Hematopoietic multipotent progenitor cell treated with erythropoietin and hydrocortisone succinate and interleukin-3 and kit ligand, for 6 days (in vitro differentiated cells): ENCODE measurements around the gene UQCC2.

ENCODE experiments used
- DNase-seq: peaks from one replicate; pipeline ENCODE4 v3.0.0-alpha.2; 2015

UQCC2 gene

GRCh38 chr6:33688451-33689147, 22.9 kb downstream of the UQCC2 start:
- no peak for DNase-seq

- no peak for DNase-seq
These were observed 23.5 kb downstream of the UQCC2 start for GRCh38 chr6:33688006-33688405.

- DNase-seq = no peak
These were observed 24.2 kb downstream of the UQCC2 start for GRCh38 chr6:33686981-33687975.

DNA sequence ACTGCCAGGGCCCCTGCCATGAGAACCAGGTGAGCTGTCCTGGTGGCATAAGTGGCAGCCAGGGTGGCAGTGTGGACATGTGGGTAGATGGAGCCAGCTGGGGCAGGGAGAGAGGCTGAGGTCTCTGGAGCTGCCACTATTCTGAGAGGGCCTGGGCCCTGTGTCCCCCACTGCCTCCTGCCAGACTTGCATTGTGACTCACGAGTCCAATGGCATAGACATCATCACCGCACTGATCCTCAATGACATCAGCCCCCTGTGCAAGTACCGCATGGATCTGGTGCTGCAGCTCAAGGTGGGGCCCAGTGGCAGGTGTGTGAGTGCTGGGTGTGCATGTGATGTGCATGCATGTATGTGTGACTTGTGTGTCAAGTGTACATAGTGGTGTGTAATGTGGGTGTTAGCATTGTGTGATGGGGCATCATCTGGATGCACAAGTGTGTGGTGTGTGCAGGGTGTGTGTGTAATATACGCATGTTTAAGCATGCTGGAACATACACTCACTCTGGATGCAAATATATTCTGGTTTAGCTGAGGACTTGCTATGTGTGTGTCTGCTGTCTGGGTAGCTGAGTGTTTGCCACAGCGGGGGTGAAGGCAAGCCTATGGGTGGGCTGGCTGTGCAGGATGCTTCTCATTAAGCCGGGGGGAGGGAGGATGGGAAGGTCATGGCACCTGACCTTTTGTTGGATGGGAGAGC, 25.1 kb downstream of the UQCC2 start:
- no peak for DNase-seq

DNA sequence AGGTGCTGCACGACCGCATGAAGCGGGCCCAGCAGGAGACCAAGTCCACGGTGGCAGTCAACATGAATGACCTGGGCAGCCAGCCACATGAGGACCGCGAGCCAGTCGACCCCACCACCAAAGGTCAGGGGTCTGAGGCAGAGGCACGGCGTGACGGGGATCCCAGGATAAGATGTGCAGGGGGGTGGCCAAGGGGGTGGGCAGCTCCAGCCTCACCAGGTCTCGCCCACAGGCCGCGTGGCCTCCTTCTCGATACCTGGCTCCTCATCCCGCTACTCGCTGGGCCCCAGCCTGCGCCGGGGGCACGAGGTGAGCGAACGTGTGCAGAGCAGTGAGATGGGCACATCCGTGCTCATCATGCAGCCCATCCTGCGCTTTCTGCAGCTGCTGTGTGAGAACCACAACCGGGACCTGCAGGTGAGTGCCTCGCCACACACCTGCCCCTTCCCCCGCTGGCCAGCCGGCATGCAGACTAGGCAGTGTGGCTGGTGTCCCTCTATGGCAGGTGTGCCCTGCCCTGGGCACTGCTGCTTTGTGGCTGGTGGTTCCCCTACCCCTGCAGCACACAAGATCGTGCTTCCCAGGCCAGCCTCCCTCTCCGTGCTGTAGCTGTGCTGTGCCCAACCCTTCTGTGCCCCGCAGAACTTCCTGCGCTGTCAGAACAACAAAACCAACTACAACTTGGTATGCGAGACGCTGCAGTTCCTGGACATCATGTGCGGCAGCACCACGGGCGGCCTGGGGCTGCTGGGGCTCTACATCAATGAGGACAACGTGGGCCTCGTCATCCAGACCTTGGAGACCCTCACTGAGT, 25.9 kb downstream of the UQCC2 start:
- no peak for DNase-seq

DNA sequence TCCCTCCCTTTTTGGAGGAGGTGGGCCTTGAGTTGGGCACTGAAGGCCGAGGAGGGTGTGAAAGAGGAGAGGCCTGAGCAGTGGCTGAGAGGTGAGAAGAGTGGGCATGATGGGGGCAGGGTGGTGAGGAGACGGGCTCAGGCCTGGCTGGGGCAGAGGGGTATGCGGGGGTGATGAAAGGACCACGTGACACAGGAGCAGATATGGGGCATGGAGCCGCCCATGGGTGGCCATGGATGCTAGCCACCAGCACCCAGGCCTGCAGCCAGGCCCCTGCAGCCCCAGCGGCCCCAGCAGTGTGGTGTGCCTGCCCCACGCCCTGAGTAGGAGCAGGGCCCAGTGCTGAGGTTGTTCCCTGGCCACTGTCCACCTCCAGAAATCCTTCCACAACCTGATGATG, 26.5 kb downstream of the UQCC2 start:
- no peak for DNase-seq

DNA sequence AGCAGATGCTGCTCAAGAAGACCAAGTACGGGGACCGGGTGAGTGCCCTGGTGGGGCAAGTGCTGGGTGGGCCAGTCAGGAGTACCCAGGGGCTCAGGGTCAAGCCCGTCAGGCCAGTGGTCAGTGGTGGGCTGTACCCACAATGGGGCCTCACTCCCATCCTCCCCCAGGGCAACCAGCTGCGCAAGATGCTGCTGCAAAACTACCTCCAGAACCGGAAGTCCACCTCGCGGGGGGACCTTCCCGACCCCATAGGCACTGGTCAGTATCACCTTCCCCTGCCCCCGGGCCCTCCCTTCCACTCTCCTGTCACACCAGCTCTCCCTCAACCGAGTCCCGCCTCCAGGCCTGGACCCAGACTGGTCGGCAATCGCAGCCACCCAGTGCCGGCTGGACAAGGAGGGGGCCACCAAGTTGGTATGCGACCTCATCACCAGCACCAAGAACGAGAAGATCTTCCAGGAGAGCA, 27.0 kb downstream of the UQCC2 start:
- no peak for DNase-seq

- no peak for DNase-seq
These were observed 27.7 kb downstream of the UQCC2 start for GRCh38 chr6:33683576-33684427.

DNA sequence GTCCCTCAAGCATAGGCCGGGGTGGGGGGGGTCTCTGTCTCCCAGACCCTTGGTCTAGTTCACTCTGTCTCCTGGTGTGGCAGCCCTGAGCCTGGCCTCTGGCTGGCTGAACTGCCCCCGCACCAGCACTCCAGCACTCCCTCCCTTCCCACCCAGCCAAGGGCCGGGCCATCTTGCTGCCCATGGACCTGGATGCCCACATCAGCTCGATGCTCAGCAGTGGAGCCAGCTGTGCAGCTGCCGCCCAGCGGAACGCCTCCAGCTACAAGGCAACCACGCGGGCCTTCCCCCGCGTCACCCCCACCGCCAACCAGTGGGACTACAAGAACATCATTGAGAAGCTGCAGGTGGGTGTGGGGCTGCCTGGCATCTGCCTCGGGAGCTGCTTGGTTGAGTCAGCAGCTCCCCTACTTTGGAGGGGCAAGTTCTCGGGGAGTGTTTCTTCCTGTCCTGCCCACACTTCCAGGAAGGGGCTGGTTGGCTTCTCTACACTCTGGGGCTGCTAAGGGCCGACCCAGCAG, 28.4 kb downstream of the UQCC2 start:
- no peak for DNase-seq

- DNase-seq = no peak
These were observed 29.2 kb downstream of the UQCC2 start for GRCh38 chr6:33682341-33682740.

GRCh38 chr6:33679761-33680160, 31.7 kb downstream of the UQCC2 start:
- DNase-seq = no peak

DNA sequence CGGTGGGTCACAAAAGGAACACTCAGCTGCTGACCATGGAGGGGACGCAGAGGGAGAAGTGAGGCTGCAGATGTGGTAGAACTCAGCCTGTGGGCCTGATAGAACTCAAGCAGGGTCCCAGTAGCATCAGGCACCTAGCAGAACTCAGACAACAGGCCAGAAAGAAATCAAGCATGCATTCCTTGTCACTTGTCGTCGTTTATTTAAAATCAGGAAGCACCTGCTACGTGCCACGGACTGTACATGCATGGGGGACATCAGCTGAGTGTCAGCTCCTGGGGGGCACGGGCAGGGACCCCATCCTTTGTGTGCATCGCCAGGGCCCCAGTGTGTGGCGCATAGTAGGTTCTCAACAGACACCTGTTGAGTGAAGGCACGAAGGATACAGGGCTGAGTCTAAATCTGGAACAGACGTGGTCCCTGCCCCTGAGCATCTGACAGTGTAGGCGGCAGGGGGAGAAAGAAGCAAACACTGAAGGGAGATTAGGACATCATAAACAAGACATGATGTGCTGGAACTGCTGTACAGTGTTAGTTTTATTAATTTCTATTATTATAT, 32.5 kb downstream of the UQCC2 start:
- DNase-seq = no peak

GRCh38 chr6:33678233-33678931, 33.1 kb downstream of the UQCC2 start:
- no peak for DNase-seq

- no peak for DNase-seq
These were observed 33.8 kb downstream of the UQCC2 start for GRCh38 chr6:33677689-33678088.

DNA sequence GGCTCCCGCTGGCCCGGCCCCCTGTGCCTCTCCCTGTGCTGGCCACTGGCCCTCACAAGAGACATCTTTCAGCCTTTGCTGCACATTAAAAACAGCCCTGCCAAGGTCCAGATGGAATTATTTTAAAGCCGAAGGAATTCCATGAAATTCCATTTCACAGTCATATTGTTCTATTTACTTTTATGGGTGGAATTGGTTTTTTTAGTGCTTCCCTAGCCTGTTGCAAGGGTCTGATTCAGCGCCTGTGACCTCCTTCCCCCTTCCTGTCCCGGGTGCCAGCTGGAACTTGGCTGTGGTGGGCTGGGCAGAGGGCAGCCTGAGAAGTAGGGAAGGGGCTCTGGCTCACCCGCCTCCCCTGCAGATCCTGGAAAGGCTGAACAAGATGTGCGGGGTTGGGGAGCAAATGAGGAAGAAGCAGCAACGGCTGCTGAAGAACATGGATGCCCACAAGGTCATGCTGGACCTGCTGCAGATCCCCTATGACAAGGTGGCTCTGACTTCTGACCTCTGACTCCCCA, 34.3 kb downstream of the UQCC2 start:
- no peak for DNase-seq

DNA sequence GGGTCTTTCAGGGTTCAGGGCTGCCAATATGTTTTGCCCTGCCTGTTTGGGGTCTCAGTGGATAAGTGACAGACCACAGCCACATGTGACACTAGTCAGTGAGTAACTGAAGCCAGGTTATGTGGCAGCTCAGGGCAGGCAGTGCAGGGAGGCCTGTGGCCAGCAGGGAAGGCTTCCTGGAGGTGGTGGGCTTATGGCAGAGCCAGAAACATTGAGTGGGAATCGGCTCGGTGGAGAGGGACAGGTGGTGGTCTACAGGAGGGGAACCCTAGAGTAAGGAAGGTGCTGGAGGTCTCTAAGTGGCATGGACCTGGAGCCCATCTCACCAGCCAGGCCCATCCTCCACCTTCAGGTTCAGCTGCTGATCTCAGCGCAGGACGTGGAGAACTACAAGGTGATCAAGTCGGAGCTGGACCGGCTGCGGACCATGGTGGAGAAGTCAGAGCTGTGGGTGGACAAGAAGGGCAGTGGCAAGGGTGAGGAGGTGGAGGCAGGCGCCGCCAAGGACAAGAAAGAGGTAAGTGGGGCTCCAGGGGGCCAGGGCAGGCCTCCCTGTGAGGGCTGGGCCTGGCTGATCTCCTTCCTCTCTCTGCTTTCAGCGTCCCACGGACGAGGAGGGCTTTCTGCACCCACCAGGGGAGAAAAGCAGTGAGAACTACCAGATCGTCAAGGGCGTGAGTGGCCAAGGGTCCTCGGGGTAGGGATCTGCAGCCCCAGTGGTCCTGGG, 34.9 kb downstream of the UQCC2 start:
- no peak for DNase-seq

- DNase-seq = no peak
These were observed 35.5 kb downstream of the UQCC2 start for GRCh38 chr6:33675968-33676367.

GRCh38 chr6:33673851-33674250, 37.6 kb downstream of the UQCC2 start:
- no peak for DNase-seq

GRCh38 chr6:33672808-33673207, 38.7 kb downstream of the UQCC2 start:
- DNase-seq = peak; percentile 63
